Measurements from ENCODE around the gene PEX5L.

The PEX5L gene

DNA sequence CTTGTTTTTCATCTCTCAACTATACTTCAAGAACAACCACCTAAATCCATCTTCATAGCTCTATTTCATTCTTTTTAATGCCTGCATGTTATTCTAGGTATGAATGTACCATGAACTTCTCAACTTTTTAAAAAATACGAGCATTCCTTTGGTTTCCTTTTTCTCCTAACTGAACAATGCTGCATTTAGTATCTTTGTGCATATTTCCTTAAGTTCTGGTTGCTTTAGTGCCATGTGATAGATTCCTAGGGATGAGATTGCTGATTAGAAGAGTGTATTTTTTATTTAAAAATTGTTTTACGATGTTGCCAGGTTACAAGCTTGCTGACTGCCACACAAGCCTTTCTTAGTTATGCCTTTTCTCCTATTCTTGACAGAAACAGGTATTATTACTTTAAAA lies 34.7 kb downstream of the PEX5L start:
- no peak for DNase-seq

GRCh38 chr3:180000500-180000899 lies 36.2 kb downstream of the PEX5L start:
- no peak for DNase-seq

- DNase-seq, result no peak
Measured at GRCh38 chr3:179995406-179995805, 41.3 kb downstream of the PEX5L start.

- no peak for DNase-seq
Measured at GRCh38 chr3:179991883-179992282, 44.9 kb downstream of the PEX5L start.

DNA sequence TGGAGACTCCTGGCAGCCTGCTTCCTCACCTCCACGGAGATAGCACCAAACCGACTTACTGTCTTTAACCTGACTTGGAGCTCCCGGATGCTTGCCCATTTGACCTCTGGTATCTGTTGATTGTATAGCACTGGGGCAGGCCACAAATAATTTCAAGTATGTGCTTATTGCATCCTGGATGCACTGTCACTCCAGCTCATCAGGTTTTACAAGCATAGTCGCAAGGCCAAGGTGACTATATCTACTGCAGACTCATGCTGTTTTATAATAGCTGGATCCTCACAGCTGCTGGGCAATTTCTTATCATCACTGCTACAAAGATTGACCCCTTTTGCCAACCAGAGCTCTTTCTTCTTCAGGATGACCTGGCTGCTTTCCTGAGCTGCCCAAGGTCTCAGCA lies 45.6 kb downstream of the PEX5L start:
- no peak for DNase-seq

DNA sequence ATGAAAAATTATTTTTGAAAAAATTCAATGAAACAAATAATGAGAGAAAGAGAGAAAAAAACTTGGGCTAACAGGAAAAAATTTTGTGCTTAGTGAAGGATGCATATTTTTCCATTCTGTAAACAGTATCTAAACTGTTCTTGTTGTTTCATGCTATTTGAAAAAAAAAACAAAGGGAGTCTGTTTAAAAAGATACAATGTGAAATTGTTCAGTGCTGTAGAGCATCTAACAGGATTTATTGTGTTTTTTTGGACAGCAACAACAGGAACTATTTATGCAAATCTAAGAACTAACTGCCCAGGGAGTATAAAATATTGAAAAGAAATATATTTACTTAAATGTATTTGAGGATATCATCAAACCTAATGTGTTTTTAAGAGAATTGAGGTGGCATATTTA lies 55.1 kb downstream of the PEX5L start:
- DNase-seq, result no peak

GRCh38 chr3:179977356-179977755 lies 59.4 kb downstream of the PEX5L start:
- DNase-seq, result no peak

DNA sequence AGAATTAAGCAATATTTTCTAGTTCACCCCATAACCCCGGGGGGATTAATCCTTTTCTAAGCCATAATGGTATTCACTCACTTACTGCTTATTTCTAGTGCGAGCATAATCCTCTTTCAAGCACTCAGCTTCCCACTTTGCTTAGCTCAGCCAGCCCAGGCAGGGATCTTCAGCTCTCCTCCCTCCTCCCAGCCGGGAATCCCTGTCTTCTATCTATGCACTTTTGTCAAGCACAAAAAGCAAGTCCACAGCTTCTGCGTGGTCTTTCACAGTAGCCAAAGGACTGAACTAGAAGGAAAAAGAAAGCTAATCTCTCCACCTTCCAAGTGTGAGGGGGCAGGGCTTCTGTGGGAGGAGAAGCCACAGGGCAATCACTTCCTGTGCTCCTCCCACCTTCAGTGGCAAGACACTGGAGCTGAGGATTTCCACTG lies 62.8 kb downstream of the PEX5L start:
- no peak for DNase-seq

- DNase-seq, result no peak
Measured at GRCh38 chr3:179972881-179973423, 63.8 kb downstream of the PEX5L start.

DNA sequence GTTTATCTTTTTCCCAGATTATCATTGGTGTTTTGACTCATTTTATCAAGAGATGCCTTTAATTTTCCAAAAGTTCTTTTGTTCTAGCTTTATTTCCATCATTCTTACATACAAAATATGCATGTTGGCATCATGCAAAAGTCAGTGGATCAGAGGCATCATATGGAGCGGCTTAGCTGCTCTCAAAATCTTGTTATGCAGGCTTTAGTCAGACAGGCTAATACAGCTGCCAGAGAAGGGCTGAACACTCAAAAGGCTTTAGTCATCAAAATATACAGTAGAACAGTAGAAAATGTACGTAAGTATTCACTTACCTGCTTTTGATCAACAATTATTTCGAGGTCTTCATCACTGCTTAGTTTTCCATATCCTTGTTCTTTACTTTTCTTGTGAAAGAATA lies 65.5 kb downstream of the PEX5L start:
- DNase-seq, result no peak

GRCh38 chr3:179970746-179971145 lies 66.0 kb downstream of the PEX5L start:
- DNase-seq, result no peak

DNA sequence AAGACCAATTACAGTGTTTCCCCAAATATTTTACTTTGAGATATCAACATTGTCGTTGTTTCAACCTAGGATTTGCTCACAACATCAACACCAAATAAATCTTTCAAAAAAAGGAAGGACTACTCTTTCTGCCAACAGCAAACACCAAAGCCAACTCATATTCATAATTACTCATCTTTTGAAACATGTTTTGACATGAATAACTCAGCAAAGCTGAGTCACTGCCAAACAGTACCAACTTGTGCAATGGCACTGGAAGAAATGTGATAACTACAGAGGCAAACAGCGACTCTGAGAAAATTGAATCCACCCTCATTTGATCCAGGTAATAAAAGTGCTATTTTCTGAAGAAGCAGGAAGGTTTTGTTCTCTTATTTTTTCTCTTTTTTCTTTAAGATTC lies 67.2 kb downstream of the PEX5L start:
- DNase-seq, result no peak

DNA sequence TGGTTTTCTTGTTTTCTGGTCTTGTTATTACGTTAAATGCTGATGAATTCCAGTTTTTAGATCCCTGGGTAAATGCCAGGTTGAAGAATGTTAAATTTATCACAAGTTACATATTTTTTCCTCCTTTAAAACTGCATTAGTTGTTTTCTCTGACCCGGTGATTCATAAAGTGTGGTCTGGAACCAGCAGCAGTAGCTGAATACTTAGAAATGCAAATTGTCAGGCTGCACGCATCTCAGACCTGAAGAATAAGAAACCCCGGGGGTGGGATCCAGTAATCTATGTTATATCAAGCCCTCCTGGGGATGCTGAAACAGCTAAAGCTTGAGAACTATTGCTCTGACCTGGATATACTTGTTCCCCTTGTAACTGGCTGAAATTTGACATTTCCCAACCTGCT lies 69.1 kb downstream of the PEX5L start:
- no peak for DNase-seq

DNA sequence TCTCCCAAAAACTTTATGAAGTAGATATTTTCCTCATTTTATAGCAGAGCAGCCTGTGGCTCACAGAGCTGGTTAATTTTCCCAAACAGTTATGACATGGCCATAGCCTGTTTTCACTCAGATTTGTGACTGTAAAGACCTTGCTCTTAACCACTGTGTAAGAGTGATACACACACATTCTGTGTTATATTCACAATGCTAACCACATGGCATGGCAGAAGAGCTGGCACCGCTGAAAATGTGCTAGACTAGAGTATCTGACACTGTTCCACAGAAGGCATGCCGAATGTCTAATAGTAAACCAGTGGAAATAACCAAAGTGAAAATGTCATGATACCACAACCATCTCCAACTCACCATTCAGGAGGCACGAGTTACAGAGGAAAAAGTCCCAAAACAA lies 71.8 kb downstream of the PEX5L start:
- no peak for DNase-seq

GRCh38 chr3:179962629-179963387 lies 73.9 kb downstream of the PEX5L start:
- no peak for DNase-seq

DNA sequence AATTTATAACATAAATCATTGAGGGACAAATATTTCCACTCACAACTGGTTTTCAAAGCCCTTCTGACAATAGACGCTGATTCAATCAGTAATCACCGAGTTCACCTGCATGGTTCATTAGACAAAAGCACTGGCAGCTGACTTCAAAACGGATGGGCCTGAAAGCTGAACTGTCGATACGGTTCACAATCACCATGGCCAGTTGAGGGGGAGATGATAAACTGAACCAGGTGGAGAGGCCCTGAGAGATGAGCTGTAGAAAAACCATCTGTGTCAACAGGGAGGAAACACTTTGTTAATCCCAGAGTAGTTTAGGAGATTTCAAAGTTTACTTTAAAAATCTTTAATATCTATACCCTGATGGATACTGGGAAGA lies 75.0 kb downstream of the PEX5L start:
- DNase-seq, result no peak

DNA sequence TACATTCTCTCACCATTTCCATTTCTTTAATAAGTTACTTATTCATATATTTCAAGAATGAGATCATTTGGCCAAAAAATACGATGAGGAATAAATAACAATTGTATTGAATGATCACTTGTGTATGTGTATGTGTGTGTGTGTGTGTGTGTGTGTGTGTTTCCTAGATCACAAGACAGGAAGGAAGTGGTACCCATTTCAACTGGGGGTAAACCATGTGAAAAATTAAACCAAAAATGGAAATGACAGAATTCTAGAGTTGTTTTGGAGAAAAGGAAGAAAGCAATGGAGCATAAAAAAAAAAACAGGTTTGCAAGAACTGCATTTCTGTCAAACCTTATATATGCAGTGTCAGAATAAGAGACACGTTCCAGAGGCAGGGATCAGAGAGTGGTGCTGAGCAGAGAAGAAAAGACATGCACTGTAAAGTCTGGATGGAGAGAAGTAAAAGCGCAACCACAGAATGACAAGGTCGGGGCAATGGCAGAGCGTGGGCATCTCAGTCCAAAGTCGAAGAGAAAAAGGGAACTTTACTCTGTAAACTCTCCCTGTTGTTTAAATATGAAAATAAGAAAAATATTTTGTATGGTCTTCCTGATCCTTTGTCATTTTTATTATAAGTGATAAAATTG lies 75.5 kb downstream of the PEX5L start:
- DNase-seq, result no peak

DNA sequence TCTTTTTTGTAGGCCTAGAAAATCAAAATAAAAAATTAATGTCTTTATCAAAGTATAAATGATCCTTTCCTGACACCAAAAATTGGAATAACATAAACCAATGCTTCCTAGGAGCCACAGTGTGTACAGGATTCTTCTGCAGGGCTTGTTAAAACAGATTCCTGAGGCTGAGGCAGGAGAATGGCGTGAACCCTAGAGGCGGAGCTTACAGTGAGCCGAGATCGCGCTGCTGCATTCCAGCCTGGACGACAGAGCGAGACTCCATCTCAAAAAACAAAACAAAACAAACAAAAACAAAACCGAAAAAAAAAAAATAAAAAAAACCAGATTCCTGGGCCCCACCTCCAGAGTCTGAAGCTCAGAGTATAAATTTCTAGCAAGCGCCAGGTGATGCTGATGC lies 78.0 kb downstream of the PEX5L start:
- DNase-seq, result no peak

- DNase-seq, result no peak
Measured at GRCh38 chr3:179958143-179958542, 78.6 kb downstream of the PEX5L start.

GRCh38 chr3:179957264-179957845 lies 79.4 kb downstream of the PEX5L start:
- no peak for DNase-seq

GRCh38 chr3:179956416-179956830 lies 80.3 kb downstream of the PEX5L start:
- DNase-seq, result no peak

DNA sequence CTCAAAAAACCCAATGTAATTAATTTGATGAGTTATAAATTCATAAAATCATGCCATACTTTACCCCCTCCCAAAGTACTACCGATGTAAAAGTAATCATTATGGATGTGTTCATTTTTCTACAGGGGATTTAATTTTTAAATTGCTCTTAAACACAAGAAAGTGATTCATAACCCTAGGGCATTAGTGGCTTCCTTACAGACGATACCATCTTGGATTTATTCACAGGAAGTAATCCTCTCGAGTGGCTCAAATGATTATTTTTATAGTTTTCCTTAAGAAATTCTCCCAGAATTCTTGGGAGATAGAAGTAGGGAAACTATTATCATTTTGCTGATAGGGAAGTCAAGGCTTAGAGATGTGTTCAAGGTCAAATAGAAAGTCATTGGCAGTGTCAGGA lies 80.9 kb downstream of the PEX5L start:
- DNase-seq, result no peak

GRCh38 chr3:179955286-179955685 lies 81.5 kb downstream of the PEX5L start:
- DNase-seq, result no peak

All from cortex of kidney (tissue), 1 donor.